Jurkat, Clone E6-1 (cell line): ENCODE measurements around the gene INO80C.
"Not testable (repeated sequence)": the region's sequence is repeated elsewhere in the genome, so short reads cannot be mapped to it uniquely, and the experiment has no call there.

Experiments
- DNase-seq: peaks from one replicate; pipeline ENCODE4 v3.0.0-alpha.2; 2011; ENCODE audit warnings: low read depth, low spot score
- H3K4me3 ChIP-seq: 2 replicates; pipeline ENCODE4 v1.5.1; 2011; ENCODE audit warnings: mild to moderate bottlenecking, low read length, control low read depth, moderate library complexity

Gene INO80C

GRCh38 chr18:35468711-35469110 is 29.0 kb downstream of the INO80C start:
- DNase-seq, result no peak
- no peak overlapping the region for H3K4me3 ChIP-seq

- DNase-seq, result no peak
- H3K4me3 ChIP-seq, result no peak overlapping the region
Measured at GRCh38 chr18:35467624-35468016, 30.1 kb downstream of the INO80C start.

- no peak for DNase-seq
- no peak overlapping the region for H3K4me3 ChIP-seq
Measured at GRCh38 chr18:35466815-35467623, 30.7 kb downstream of the INO80C start.

GRCh38 chr18:35466334-35466733 is 31.4 kb downstream of the INO80C start:
- no peak overlapping the region for H3K4me3 ChIP-seq
- no peak for DNase-seq

- DNase-seq, result no peak
- H3K4me3 ChIP-seq, result no peak overlapping the region
Measured at GRCh38 chr18:35465329-35465728, 32.4 kb downstream of the INO80C start.

GRCh38 chr18:35464831-35465279 is 32.9 kb downstream of the INO80C start:
- DNase-seq, result no peak
- no peak overlapping the region for H3K4me3 ChIP-seq

- DNase-seq, result no peak
- H3K4me3 ChIP-seq, result no peak overlapping the region
Measured at GRCh38 chr18:35463827-35464226, 33.9 kb downstream of the INO80C start.

GRCh38 chr18:35463050-35463449 is 34.7 kb downstream of the INO80C start:
- no peak overlapping the region for H3K4me3 ChIP-seq
- no peak for DNase-seq

- no peak overlapping the region for H3K4me3 ChIP-seq
Measured at GRCh38 chr18:35460736-35461161, 37.0 kb downstream of the INO80C start.

GRCh38 chr18:35459997-35460396 is 37.8 kb downstream of the INO80C start:
- no peak for DNase-seq

More at GRCh38 chr18:35460736-35461161, 37.0 kb downstream of the INO80C start:
- DNase-seq, result no peak

GRCh38 chr18:35458677-35459441 is 38.9 kb downstream of the INO80C start:
- DNase-seq, result no peak
- H3K4me3 ChIP-seq, result no peak overlapping the region

More at GRCh38 chr18:35459997-35460396, 37.8 kb downstream of the INO80C start:
- no peak overlapping the region for H3K4me3 ChIP-seq

GRCh38 chr18:35458271-35458670 is 39.5 kb downstream of the INO80C start:
- DNase-seq, result no peak
- no peak overlapping the region for H3K4me3 ChIP-seq

- no peak for DNase-seq
- H3K4me3 ChIP-seq, result no peak overlapping the region
Measured at GRCh38 chr18:35457140-35457704, 40.5 kb downstream of the INO80C start.

- H3K4me3 ChIP-seq, result no peak overlapping the region
- DNase-seq, result no peak
Measured at GRCh38 chr18:35455926-35456763, 41.6 kb downstream of the INO80C start.

GRCh38 chr18:35454803-35455202 is 43.0 kb downstream of the INO80C start:
- no peak for DNase-seq
- no peak overlapping the region for H3K4me3 ChIP-seq

- H3K4me3 ChIP-seq, DNase-seq: not testable (repeated sequence)
Measured at GRCh38 chr18:35453065-35453464, 44.7 kb downstream of the INO80C start.

GRCh38 chr18:35451916-35452315 is 45.8 kb downstream of the INO80C start:
- no peak for DNase-seq

GRCh38 chr18:35451032-35451431 is 46.7 kb downstream of the INO80C start:
- H3K4me3 ChIP-seq, result no peak overlapping the region
- DNase-seq, result no peak

More at GRCh38 chr18:35451916-35452315, 45.8 kb downstream of the INO80C start:
- H3K4me3 ChIP-seq, result no peak overlapping the region

- no peak overlapping the region for H3K4me3 ChIP-seq
- no peak for DNase-seq
Measured at GRCh38 chr18:35444636-35445035, 53.1 kb downstream of the INO80C start.
